Common myeloid progenitor, CD34-positive (primary cell): Measurements from ENCODE around the gene SIRT2.
"Not testable (repeated sequence)": the region's sequence is repeated elsewhere in the genome, so short reads cannot be mapped to it uniquely, and the experiment has no call there.

Experiments
- CTCF ChIA-PET: fragments of 350-600 bp; sonication (Branson Sonifier 250); formaldehyde crosslinking; loops from one replicate; lab custom pipeline; 2021; ENCODE audit warnings: antibody characterized with exemption; lab: Charles Lee
- POLR2A ChIA-PET: fragments of 350-600 bp; sonication (Branson Sonifier 250); formaldehyde crosslinking; loops from one replicate; lab custom pipeline; 2021; ENCODE audit warnings: antibody characterized with exemption; lab: Charles Lee
- DNase-seq, 3 donors: peaks; one replicate each; pipeline versions ENCODE4 v3.0.0 to v3.0.0-alpha.2; 2013
- H3K27ac ChIP-seq, 2 experiments: 1 replicate in 1 of 2; 2 replicates in 1 of 2; pipeline ENCODE4 v1.7.0; 2013; ENCODE audit warnings: inconsistent platforms in 2 of 2, low read length in 2 of 2, mild to moderate bottlenecking in 2 of 2, low read depth in 1 of 2, moderate library complexity in 1 of 2; ENCODE audit not compliant: severe bottlenecking in 2 of 2, insufficient read depth in 1 of 2, poor library complexity in 1 of 2
- H3K27me3 ChIP-seq, 5 experiments: replicated peaks in 2 of 5; 1 replicate in 3 of 5; 2 replicates in 2 of 5; pipeline versions ENCODE4 v1.6.1 to v1.7.0; 2013; ENCODE audit warnings: low read length in 4 of 5, mild to moderate bottlenecking in 2 of 5, moderate library complexity in 2 of 5, inconsistent platforms in 1 of 5; ENCODE audit not compliant: insufficient read depth in 5 of 5, control insufficient read depth in 4 of 5
- H3K36me3 ChIP-seq, 4 experiments: 1 replicate in 2 of 4; 2 replicates in 2 of 4; pipeline versions ENCODE4 v1.6.1 to v1.7.0; 2013; ENCODE audit warnings: low read length in 3 of 4, control low read depth in 1 of 4, mild to moderate bottlenecking in 1 of 4; ENCODE audit not compliant: control insufficient read depth in 4 of 4, insufficient read depth in 4 of 4
- H3K4me1 ChIP-seq, 4 experiments: 1 replicate in 3 of 4; 2 replicates in 1 of 4; pipeline versions ENCODE4 v1.6.1 to v1.7.1; 2013; ENCODE audit warnings: low read length in 3 of 4, mild to moderate bottlenecking in 3 of 4, control low read depth in 1 of 4, inconsistent platforms in 1 of 4, moderate library complexity in 1 of 4; ENCODE audit not compliant: control insufficient read depth in 4 of 4, insufficient read depth in 4 of 4; ENCODE audit errors: control extremely low read depth in 1 of 4
- H3K4me3 ChIP-seq, 7 experiments: 1 replicate in 4 of 7; 2 replicates in 3 of 7; pipeline versions ENCODE4 v1.5.1 to v1.7.0; 2013; ENCODE audit warnings: mild to moderate bottlenecking in 7 of 7, low read length in 6 of 7, moderate library complexity in 6 of 7, inconsistent platforms in 2 of 7, low read depth in 2 of 7, control low read depth in 1 of 7; ENCODE audit not compliant: insufficient read depth in 4 of 7, control insufficient read depth in 1 of 7; ENCODE audit errors: extremely low read depth in 1 of 7
- H3K9me3 ChIP-seq, 5 experiments: 1 replicate in 4 of 5; 2 replicates in 1 of 5; pipeline versions ENCODE4 v1.6.1 to v1.7.1; 2013; ENCODE audit warnings: low read length in 4 of 5, mild to moderate bottlenecking in 2 of 5, inconsistent platforms in 1 of 5, low read depth in 1 of 5, moderate library complexity in 1 of 5; ENCODE audit not compliant: control insufficient read depth in 4 of 5, insufficient read depth in 2 of 5; ENCODE audit errors: control extremely low read depth in 1 of 5
- WGBS: methylation state at CpG from one replicate; pipeline ENCODE4 v1.1.5; 2013; ENCODE audit not compliant: insufficient coverage; 5-methylcytosine and 5-hydroxymethylcytosine counted together

SIRT2 gene

GRCh38 chr19:38884691-38885090, 14.7 kb downstream of the SIRT2 start:
- DNase-seq, POLR2A ChIA-PET, H3K4me3 ChIP-seq, H3K27ac ChIP-seq, H3K9me3 ChIP-seq, H3K4me1 ChIP-seq, H3K27me3 ChIP-seq: not testable (repeated sequence)
- WGBS, result 97% methylated on average over 3 of the region's 3 CpGs
- CTCF ChIA-PET, result interaction anchor here (0.7 to 1.1 kb wide), 3 partner anchors 9 to 21 kb away, joined by 3 read pairs; no protein-coding TSS in a partner anchor
- H3K36me3 ChIP-seq, result peaks cover 6 to 26% (median 19%) of the 10 kb centered on the region in 4 experiments

- no peaks in the 10 kb centered on the region for H3K27me3 ChIP-seq
- DNase-seq, result no peak
- ChIA-PET CTCF (interaction anchor here (0.6 to 2.0 kb wide), 5 partner anchors 8 to 51 kb away, joined by 3 to 10 read pairs (median 4); no protein-coding TSS in a partner anchor), POLR2A (no interaction called here)
- H3K36me3 ChIP-seq, result peaks cover 3 to 14% (median 8%) of the 10 kb centered on the region in 4 experiments
- 100% methylated on average over 3 of the region's 9 CpGs for WGBS
- H3K27ac ChIP-seq, result no peak overlapping the region
- H3K4me3 ChIP-seq, result no peak overlapping the region
- peaks cover 0 to 22% (median 15%) of the 10 kb centered on the region in 4 experiments for H3K4me1 ChIP-seq
- H3K9me3 ChIP-seq, result no peaks in the 10 kb centered on the region
These were observed 16.1 kb downstream of the SIRT2 start for GRCh38 chr19:38883286-38883685.

GRCh38 chr19:38880882-38881609, 18.4 kb downstream of the SIRT2 start:
- DNase-seq, result no peak
- peaks cover 0 to 39% (median 23%) of the 10 kb centered on the region in 4 experiments for H3K4me1 ChIP-seq
- H3K9me3 ChIP-seq, result no peaks in the 10 kb centered on the region
- no peaks in the 10 kb centered on the region for H3K27me3 ChIP-seq
- CTCF ChIA-PET, result interaction anchor here (0.8 to 2.0 kb wide), 4 partner anchors 8 to 47 kb away, joined by 3 to 10 read pairs (median 4); no protein-coding TSS in a partner anchor
- H3K27ac ChIP-seq, result peak overlapping the region in 1 of 2 experiments; percentile 34
- H3K36me3 ChIP-seq, result peaks cover 4 to 11% (median 8%) of the 10 kb centered on the region in 4 experiments
- no peak overlapping the region for H3K4me3 ChIP-seq
- POLR2A ChIA-PET, result no interaction called here
- 95% methylated on average over 10 of the region's 19 CpGs for WGBS

- ChIA-PET CTCF (interaction anchor here (0.8 to 2.1 kb wide), 4 partner anchors 7 to 87 kb away, joined by 3 to 17 read pairs (median 4); no protein-coding TSS in a partner anchor), POLR2A (no interaction called here)
- Histone ChIP-seq H3K27me3 (no peaks in the 10 kb centered on the region), H3K4me3 (no peak overlapping the region), H3K27ac (no peak overlapping the region), H3K9me3 (no peaks in the 10 kb centered on the region), H3K4me1 (peaks cover 0 to 39% (median 23%) of the 10 kb centered on the region in 4 experiments), H3K36me3 (peaks cover 3 to 11% (median 7%) of the 10 kb centered on the region in 4 experiments)
- no peak for DNase-seq
- 97% methylated on average over 14 of the region's 19 CpGs for WGBS
These were observed 19.1 kb downstream of the SIRT2 start for GRCh38 chr19:38880076-38880881.

- no peaks in the 10 kb centered on the region for H3K27me3 ChIP-seq
- H3K27ac ChIP-seq, result peak overlapping the region in 1 of 2 experiments; percentile 85
- ChIA-PET POLR2A (interaction anchor here (2.0 kb wide), 1 partner anchor 10 kb away, joined by 5 read pairs; no protein-coding TSS in a partner anchor), CTCF (interaction anchor here (0.8 to 3.8 kb wide), 8 partner anchors 8 to 87 kb away, joined by 3 to 17 read pairs (median 4); partner anchors contain the start of genes MRPS12 and SARS2)
- 86% methylated on average over 8 of the region's 11 CpGs for WGBS
- DNase-seq, result no peak
- peaks cover 0 to 39% (median 23%) of the 10 kb centered on the region in 4 experiments for H3K4me1 ChIP-seq
- H3K4me3 ChIP-seq, result peak overlapping the region in 1 of 7 experiments; percentile 54
- H3K9me3 ChIP-seq, result no peaks in the 10 kb centered on the region
- H3K36me3 ChIP-seq, result peaks cover 3 to 11% (median 7%) of the 10 kb centered on the region in 4 experiments
These were observed 20.0 kb downstream of the SIRT2 start for GRCh38 chr19:38879400-38879751.

- H3K4me3 ChIP-seq, result peak overlapping the region in 5 of 7 experiments; percentile 34 to 66 (median 54)
- no peaks in the 10 kb centered on the region for H3K27me3 ChIP-seq
- H3K36me3 ChIP-seq, result peaks cover 3 to 11% (median 7%) of the 10 kb centered on the region in 4 experiments
- peaks cover 0 to 39% (median 23%) of the 10 kb centered on the region in 4 experiments for H3K4me1 ChIP-seq
- POLR2A ChIA-PET, result interaction anchor here (2.0 kb wide), 1 partner anchor 9 kb away, joined by 5 read pairs; no protein-coding TSS in a partner anchor
- H3K9me3 ChIP-seq, result no peaks in the 10 kb centered on the region
- 73% methylated on average over 12 of the region's 16 CpGs for WGBS
- no peak for DNase-seq
- CTCF ChIA-PET, result interaction anchor here (0.8 to 3.8 kb wide), 10 partner anchors 9 to 52 kb away, joined by 3 to 17 read pairs (median 4); partner anchors contain the start of genes MRPS12 and SARS2
- peak overlapping the region; percentile 52 to 85 for H3K27ac ChIP-seq
These were observed 20.6 kb downstream of the SIRT2 start for GRCh38 chr19:38878575-38879399.
